SK-N-DZ (cell line): ENCODE data around the gene CCDC102A.

Experiments
- DNase-seq: peaks from one replicate; pipeline ENCODE4 v3.0.0-alpha.2; 2015; ENCODE audit warnings: low spot score

CCDC102A gene

DNA sequence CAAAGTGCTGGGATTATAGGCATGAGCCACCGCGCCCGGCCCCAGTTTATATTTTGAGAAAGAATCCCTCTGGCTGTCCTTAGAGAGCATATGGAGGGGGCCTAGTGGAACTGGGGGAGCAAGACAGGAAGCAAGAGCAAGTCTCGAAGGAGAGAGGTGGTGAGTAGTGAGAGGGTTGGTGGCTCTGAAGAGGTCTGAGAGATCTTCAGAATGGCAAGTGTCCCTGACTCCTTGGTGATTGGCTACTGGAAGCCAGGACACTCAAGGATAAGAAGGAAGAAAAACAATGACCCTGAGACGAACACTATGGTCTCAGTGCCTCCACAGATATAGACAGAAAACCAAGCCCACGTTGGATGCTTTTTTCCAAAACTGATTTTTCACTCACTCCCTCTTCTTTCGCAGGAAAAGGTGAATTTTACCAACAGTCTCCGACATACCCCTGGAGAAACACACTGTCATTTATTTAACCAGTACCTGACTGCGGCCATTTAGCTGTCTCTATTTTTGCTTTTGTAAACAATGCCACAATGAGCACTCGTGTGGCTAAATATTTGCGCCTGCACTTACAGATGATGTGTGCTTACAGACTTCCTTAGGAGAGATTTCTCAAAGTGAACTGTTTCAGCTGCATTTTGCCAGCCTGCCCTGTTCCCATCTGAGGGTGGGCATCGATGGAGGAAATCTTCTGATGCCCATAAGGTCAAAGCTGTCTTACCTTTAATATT, 34.2 kb downstream of the CCDC102A start:
- DNase-seq = no peak

GRCh38 chr16:57501492-57501891, 34.9 kb downstream of the CCDC102A start:
- DNase-seq = peak; percentile 58

DNA sequence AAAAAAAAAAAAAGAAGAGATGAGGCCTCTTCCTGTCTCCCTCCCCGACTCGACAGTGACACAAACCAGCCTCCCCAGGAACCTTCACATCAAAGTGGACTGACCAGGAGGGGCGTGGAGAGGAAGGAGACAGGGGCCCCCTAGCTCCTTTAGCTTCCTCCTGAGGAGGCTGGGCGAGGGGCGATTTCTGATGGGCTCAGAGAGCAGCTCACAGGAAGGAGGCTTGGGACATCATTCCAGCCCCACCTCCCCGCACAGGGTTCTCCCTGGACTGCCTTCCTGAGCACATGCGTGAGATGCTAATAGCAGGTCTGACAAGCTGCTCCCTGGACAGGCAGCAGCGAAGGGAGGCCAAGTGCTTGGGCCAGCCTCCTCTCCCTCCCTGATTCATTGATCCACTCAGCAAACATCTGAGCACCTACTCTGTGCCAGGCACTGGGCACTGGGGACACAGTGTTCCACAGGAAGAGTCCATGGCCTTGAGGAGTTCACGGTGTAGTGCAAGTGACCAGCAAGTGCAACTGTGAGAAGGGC, 35.7 kb downstream of the CCDC102A start:
- DNase-seq = peak; percentile 99

DNA sequence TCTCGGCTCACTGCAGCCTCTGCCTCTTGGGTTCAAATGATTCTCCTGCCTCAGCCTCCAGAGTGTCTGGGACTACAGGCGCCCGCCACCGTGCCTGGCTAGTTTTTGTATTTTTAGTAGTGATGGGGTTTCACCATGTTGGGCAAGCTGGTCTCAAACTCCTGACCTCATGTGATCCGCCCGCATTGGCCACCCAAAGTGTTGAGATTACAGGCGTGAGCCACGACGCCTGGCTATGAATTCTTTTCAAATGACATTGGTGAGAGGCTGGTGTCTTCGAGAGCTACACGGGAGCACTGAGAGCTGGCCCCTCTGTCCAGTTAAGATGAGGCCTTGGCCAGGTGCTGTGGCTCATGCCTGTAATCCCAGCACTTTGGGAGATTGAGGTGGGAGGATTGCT, 36.4 kb downstream of the CCDC102A start:
- DNase-seq = peak; percentile 43

GRCh38 chr16:57498031-57498430, 38.3 kb downstream of the CCDC102A start:
- no peak for DNase-seq

- peak; percentile 85 for DNase-seq
Observed at GRCh38 chr16:57497121-57497520, 39.2 kb downstream of the CCDC102A start.

DNA sequence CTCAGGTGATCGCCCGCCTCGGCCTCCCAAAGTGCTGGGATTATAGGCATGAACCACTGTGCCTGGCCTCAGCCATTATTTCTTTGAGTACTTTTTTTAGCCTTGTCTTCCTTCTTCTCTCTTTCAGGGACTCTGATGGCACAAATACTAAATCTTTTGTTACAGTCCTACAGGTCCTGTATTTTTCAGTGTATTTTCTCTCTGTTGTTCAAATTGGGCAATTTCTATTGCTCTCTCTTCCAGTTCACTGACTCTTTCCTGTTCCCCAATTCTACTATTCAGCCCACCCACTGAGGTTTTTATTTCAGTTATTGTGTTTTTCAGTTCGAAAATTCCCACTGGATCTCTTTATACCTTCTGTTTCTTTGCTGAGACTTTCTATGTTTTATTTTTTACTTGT, 42.6 kb downstream of the CCDC102A start:
- DNase-seq = no peak

GRCh38 chr16:57489229-57489628, 47.1 kb downstream of the CCDC102A start:
- no peak for DNase-seq

GRCh38 chr16:57486858-57487834, 49.2 kb downstream of the CCDC102A start:
- no peak for DNase-seq

DNA sequence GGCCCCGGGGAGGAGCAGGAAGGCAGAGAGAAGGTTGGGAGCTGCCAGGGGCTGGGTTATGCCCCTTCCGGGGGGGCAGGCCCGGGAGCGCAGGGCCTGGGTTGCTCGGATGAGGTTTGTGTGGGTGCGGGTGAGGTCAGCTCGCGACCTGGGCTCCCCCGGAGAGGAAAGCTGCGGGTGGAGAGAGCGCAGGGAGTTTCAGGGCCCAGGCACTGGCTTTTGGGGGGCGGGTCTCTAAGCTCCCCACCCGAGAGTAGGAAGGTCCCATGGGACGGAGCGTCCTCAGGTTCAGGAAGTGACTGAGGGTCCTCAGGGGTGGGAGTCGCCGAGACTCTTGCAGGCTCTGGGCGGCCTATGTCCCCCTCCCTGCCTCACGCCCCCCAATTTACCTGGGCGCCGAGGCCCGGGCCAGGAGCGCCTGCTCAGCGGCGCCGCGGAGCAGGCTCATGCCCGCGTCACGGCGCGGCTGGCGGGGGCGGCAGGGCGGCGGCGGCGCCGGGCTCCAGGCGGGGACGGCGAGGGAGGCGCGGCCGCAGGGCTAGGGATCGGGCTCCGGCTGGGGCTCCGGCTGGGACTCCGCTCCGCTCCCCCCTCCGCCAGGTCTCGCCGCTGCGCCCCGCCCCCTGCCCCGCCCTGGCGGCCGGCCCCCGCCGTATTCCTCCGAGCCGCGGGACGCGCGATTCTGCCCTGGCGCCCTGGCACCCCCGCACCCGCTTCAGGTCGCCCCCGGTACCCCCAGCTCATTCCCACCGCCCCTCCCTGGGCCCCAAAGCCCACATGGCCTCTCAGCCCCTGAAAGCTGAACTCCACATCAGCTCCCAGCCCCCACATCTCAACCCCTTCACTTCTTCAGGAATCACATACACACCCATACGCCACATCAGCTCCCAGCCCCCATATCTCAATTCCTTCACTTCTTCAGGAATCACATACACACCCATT, 50.2 kb downstream of the CCDC102A start, which contains the start of gene DOK4:
Gene DOK4 (minus strand): TSS at position 578 of the 942 bp plus-strand sequence. CDS start 6,986 bp downstream, outside the sequence.
- peak; percentile 60 for DNase-seq

DNA sequence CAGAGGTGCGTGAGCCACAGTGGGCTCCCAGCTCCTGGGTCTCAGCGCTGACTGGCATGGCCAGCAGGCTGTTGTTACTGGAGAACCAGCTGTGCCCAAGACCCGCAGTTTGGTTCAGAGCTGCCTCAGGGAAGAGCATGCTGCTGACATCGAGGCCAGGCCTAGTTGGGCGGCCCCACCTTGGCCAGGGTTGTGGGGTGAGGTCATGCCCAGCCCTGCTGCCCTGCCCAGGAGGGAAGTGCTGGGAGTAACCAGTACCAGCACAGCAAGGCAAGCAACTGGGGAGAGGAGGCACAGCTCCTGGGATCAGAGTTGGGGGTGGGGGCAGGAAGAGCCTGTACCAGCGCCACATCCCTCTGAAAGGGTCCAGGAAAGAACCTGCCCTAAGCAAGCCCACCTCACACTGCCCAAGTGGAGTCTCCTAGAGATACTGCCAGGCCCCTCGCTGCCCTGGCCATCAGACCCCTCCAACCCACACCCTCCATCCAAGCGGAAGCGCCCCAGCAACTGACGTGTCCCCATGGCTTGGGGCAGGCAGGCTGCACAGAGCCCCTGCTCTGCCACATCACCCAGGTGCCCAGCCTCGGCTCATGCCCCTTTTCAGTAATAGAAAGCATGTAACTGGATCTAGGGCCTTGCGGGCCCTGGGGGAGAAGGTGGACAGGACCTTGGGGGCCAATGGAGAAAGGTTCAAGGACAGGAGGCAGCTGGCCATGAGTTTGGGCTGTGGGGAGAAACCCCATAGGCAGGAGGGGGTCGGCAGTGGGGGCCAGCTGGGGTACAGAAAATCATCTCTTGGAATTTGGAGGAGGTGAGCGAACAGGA, 51.1 kb downstream of the CCDC102A start:
- DNase-seq = no peak

- no peak for DNase-seq
Observed at GRCh38 chr16:57484515-57485005, 51.8 kb downstream of the CCDC102A start.

- peak; percentile 89 for DNase-seq
Observed at GRCh38 chr16:57483725-57484514, 52.5 kb downstream of the CCDC102A start.

- peak; percentile 4 for DNase-seq
Observed at GRCh38 chr16:57482845-57483545, 53.4 kb downstream of the CCDC102A start.

DNA sequence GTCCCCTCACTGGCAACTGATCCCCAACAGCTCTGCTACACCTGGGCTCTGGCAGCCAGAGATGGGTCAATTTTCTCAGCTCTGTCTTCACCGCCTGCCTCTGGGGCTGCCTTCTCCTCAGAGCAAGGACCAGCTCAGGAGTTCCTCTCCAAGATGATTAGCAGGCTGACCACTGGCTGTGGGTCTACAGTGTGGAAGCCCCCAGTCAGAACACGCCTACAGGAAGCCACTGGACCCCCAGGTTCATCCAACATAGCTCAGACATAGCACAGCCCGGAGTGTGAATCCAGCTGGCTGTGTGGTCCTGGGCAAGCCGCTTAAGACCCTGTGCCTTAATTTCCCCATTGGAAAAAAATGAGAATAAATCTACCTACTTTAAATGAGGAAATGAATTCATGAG, 55.0 kb downstream of the CCDC102A start:
- DNase-seq = no peak

- DNase-seq = no peak
Observed at GRCh38 chr16:57480754-57481230, 55.6 kb downstream of the CCDC102A start.

DNA sequence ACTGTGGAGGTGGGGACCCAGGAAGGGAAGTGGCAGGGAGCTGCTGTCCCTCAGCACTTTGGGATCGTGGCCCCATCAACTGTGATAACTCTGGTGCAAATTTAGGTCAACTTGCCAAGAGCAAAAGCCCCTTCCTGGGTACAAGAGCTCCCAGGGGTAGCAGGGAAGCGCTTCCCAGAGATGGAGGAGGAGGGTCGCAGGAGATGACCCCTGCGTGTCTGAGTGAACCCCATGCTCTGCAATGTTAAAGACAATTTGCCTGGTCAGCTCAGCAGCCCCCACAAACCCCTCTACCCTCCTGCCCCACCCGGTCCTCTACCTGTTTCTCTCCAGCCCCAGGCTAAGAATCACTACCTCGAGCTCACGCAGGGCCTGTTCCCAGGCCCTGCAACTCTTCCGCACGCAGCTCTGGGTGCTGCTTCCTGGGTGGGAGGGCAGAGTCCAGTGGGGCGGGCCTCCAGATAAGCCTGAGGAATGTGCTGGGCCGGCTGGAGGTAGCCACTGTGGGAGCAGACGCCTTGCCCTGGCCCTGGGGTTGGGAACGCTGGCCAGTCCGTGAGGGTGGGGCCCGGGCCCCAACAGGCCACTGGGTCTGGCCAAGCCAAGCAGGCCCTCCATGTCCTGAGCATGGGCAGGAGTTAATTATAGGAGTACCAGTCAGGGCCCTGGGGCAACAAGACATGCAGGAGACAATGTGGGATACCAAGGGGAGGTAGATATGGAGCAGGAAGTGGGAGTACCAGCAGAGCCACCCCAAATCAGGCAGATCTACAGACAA, 56.2 kb downstream of the CCDC102A start:
- no peak for DNase-seq
